OCI-M1 (cell line): ENCODE results near the gene PLEK.
"Not testable (repeated sequence)": the region's sequence is repeated elsewhere in the genome, so short reads cannot be mapped to it uniquely, and the experiment has no call there.

Experiments used
- DNase-seq: peaks from one replicate; lab custom pipeline; 2025; lab: John Stamatoyannopoulos, UW

PLEK gene

DNA sequence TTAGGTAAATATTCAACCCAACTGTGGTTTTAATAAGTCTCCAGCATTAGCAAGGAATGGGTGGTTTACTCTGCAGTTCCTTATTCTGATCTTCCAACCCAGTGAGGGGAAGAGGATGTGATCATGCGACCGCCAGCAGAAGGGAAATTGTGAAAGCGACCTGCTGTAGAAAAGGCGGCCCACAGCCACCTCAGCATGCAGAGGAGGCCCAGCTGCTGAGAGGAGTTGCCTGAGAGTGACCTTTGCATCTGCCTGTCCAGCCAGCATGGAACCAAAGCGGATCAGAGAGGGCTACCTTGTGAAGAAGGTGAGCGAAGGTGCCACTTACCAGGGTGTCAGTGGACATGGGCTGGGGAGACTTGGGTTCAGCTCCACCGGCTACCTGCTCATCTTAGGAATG lies at the start of gene PLEK:
Gene PLEK, plus strand, starts transcription at position 196 of the 400 bp plus-strand sequence. Its CDS starts 70 bp downstream, at position 266.
- DNase-seq, result peak; percentile 23

GRCh38 chr2:68316111-68316510 lies 49.0 kb upstream of the PLEK start:
- peak; percentile 31 for DNase-seq

- DNase-seq, result peak; percentile 60
These were observed 46.8 kb upstream of the PLEK start for GRCh38 chr2:68317971-68318913.

GRCh38 chr2:68318914-68319397 lies 46.1 kb upstream of the PLEK start:
- peak; percentile 56 for DNase-seq

- peak; percentile 72 for DNase-seq
These were observed 45.5 kb upstream of the PLEK start, which contains the start of gene CNRIP1 for GRCh38 chr2:68319398-68320117. CNRIP1 (minus strand) TSS chr2:68319949; CDS start chr2:68319400, 549 bp downstream.

DNA sequence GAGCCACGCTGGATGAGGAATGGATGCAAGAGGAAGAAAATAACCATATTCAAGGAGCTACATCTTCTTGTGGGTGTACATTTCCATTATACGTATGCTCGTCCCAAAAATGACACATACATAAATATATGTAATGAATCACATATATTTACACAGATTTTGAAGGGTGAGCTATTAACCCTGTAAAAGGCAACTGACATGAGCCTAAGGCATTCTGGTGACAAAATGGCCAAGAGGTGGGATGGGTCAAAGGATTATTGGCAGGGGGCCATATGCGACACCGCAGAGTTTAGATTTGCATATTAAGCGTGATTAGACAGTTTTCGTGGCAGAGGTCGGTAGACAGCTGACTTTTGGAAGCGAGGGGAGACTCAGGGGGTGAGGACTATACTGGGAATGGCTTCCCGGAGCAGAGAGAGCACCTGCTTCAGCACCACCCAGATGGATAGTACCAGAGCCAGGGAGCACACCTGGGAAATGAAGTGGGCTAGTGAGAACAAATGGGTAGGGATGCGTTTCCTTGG lies 44.9 kb upstream of the PLEK start:
- peak; percentile 87 for DNase-seq

GRCh38 chr2:68325056-68325455 lies 40.0 kb upstream of the PLEK start:
- DNase-seq, result no peak

DNA sequence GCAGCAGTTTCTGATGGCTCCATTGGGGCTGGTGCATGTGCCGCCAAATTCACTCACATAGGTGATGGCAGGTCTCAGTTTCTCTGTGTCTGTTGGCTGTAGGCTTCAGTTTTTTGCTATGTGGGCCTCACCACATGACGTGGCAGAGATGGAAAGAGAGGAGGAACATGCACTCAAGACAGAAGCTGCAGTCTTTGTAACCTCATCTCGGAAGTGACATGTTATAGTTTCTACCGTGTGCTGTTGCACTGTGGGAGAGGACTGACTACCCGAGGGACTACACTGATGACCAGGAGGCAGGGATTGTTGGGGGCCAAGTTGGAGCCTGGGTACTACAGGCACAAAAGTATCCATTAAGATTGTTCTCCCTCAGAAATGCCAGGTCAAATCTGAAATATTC lies 36.2 kb upstream of the PLEK start:
- DNase-seq, result no peak

DNA sequence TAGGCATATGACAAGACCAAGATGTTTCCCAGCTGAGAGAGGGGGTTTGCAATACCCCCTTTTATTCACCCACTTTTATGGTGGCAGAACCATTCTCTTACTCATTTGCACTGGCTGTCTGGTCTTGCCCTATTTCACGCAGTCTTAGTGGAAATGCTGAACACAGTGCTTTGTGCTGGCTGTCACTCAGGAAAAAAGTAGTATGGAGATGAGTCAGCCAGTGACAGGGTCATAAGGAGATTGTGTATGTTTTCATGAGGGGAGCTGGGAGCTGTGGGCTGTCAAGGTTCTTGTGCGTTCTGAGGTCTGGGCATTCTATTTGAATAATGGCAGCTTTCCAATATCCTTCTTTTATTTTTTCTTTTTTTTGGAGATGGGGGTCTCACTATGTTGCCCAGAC lies 34.4 kb upstream of the PLEK start:
- DNase-seq, result no peak

GRCh38 chr2:68333009-68333408 lies 32.1 kb upstream of the PLEK start:
- no peak for DNase-seq

GRCh38 chr2:68333931-68334330 lies 31.2 kb upstream of the PLEK start:
- DNase-seq, result no peak

DNA sequence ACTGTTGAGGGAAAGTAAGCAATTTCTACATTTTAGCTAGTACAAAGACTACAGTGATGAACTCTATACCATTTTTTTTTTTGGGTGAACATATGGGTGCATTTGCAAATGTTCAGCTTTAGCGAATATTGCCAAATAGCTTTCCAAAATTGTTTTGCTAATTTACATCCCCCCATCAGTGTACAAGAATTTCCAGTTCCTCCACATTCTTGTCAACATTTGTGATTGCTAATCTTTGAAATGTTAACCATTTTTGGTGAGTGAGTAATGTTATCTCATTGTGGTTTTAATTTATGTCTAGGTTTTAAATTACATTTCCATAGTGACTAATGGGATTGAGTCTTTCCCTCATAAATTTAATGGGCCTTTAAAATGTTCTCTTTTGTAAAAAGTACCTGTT lies 28.9 kb upstream of the PLEK start:
- no peak for DNase-seq

GRCh38 chr2:68340226-68341061 lies 24.6 kb upstream of the PLEK start:
- DNase-seq, result no peak

- DNase-seq, result no peak
These were observed 24.1 kb upstream of the PLEK start for GRCh38 chr2:68341062-68341329.

- no peak for DNase-seq
These were observed 23.5 kb upstream of the PLEK start for GRCh38 chr2:68341583-68341982.

DNA sequence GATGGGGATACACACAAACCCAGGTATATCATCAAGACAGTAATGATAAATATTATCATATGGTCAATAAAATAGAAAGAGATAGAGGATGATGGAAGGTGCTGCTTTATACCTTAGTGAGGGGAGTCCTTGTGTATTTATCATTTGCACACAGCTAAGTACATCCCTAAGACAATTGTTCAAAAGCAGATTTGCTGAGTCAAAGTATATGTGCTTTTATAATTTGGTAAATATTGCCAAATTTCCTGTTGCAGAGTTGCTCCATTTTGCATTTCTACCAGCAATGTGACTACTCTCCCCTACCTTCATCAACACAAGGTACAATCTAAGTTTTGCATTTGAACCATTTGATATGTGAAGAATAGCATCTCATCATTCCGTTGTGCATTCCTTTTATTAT lies 22.6 kb upstream of the PLEK start:
- DNase-seq, result no peak

DNA sequence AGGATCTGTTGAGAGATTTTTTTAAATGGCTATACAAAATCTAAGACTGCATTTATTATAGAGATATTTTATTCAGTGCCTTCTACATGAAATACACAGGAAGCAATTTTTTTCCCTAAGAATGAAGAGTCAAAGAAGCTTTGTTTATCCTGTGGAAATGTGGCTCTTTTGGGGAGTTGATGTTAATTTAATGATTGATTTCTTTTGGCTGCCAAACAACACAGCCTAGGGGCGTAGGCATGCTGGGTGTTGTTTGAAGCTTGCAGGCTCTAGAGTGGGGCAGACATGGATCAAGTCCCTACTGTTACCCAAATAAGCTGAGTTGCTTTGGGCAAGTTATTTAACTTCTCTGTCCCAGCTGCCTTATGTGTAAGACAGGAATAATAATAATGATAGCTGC lies 21.1 kb upstream of the PLEK start:
- DNase-seq, result no peak

DNA sequence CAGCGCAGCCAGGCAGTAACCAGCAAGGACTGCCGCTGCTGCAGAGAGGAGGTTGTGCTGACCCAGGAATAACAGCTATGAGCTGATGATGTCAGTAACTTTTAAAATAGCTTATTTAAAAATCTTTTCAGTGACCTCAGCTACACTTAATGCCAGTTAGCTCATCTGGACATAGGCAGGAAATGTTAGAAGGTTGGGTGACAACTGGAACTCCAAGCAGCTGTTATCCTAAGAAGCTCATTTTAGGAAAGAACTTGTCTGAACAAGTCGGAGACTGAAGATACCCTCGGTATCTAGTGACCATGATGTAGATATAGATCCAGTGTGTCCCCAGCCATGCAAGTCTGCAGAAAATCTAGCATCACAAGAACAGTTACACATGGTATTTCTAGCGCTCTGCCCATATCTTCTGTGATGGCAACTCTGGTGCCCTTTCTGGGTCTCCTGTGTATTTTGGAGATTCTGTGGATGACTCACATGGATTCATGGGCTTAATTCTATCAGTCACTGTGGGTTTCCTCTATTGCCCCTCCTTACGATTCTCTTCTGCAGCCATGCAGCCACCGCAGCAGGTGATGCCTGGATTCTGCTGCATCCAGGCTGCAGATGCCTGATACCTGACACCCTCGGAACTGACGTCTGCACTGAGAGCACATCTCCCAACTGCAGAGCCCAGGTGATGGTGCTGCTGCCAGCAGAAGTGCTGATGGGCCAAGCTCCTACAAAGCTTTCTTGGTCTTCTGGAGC lies 19.8 kb upstream of the PLEK start:
- no peak for DNase-seq

DNA sequence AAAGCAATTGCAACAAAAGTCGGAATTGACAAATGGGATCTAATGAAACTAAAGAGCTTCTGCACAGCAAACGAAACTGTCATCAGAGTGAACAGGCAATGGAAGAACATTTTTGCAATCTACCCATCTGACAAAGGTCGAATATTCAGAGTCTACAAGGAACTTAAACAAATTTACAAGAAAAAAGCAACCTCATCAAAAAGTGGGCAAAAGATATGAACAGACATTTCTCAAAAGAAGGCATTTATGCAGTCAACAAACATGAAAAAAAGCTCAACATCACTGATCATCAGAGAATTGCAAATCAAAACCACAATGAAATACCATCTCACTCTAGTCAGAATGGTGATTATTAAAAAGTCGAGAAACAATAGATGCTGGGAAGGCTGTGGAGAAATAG lies 16.0 kb upstream of the PLEK start:
- DNase-seq, result not testable (repeated sequence)

- peak; percentile 62 for DNase-seq
These were observed 13.1 kb upstream of the PLEK start for GRCh38 chr2:68351997-68352396.
